Central memory CD8-positive, alpha-beta T cell (primary cell): Measurements from ENCODE around the gene NFAT5.

Experiments
- ATAC-seq: fragments of 150-1000 bp; cut with Tn5 transposase; replicated peaks from 2 replicates; pipeline ENCODE4 v1.10.0; 2022; ENCODE audit warnings: mild to moderate bottlenecking, moderate FRiP score, moderate number of reproducible peaks; ENCODE audit not compliant: poor library complexity, severe bottlenecking; ENCODE audit errors: extremely low read depth
- DNase-seq, 2 donors: peaks; one replicate each; pipeline ENCODE4 v3.0.0; 2021; ENCODE audit warnings: low spot score in 2 of 2
- H3K27ac Mint-ChIP-seq: one replicate; pipeline ENCODE4 v1.8.0; 2022; ENCODE audit warnings: low read depth, mild to moderate bottlenecking, moderate library complexity, mixed read lengths
- H3K27me3 Mint-ChIP-seq: one replicate; pipeline ENCODE4 v1.8.0; 2022; ENCODE audit warnings: mixed read lengths
- H3K36me3 Mint-ChIP-seq: one replicate; pipeline ENCODE4 v1.8.0; 2022; ENCODE audit warnings: mild to moderate bottlenecking, moderate library complexity, mixed read lengths; ENCODE audit not compliant: insufficient read depth
- H3K4me1 Mint-ChIP-seq: one replicate; pipeline ENCODE4 v1.8.0; 2022; ENCODE audit warnings: mixed read lengths
- H3K4me3 Mint-ChIP-seq: one replicate; pipeline ENCODE4 v1.8.0; 2022; ENCODE audit warnings: mild to moderate bottlenecking, moderate library complexity, mixed read lengths
- H3K9me3 Mint-ChIP-seq: one replicate; pipeline ENCODE4 v1.8.0; 2022; ENCODE audit warnings: mixed read lengths

Gene NFAT5

DNA sequence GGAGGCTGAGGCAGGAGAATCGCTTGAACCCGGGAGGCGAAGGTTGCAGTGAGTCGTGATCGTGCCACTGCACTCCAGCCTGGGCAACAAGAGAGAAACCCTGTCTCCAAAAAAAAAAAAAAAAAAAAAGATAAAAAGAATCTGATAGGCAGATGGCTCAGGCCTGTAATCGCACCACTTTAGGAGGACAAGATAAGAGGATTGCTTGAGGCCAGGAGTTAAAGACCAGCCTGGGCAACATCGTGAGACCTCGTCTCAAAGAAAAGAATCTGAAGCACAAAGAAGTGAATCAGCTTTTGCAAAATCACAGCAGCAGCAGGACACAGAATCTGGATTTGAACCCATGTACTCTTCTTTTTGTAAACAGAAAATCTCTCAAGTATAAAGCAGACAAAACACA lies 181.3 kb downstream of the NFAT5 start:
- H3K27ac Mint-ChIP-seq = no peak overlapping the region
- no peaks in the 10 kb centered on the region for H3K27me3 Mint-ChIP-seq
- no peaks in the 10 kb centered on the region for H3K9me3 Mint-ChIP-seq
- H3K36me3 Mint-ChIP-seq = peaks cover 68% of the 10 kb centered on the region
- H3K4me1 Mint-ChIP-seq = peaks cover 11% of the 10 kb centered on the region
- DNase-seq (no peak), ATAC-seq (no peak)
- no peak overlapping the region for H3K4me3 Mint-ChIP-seq

DNA sequence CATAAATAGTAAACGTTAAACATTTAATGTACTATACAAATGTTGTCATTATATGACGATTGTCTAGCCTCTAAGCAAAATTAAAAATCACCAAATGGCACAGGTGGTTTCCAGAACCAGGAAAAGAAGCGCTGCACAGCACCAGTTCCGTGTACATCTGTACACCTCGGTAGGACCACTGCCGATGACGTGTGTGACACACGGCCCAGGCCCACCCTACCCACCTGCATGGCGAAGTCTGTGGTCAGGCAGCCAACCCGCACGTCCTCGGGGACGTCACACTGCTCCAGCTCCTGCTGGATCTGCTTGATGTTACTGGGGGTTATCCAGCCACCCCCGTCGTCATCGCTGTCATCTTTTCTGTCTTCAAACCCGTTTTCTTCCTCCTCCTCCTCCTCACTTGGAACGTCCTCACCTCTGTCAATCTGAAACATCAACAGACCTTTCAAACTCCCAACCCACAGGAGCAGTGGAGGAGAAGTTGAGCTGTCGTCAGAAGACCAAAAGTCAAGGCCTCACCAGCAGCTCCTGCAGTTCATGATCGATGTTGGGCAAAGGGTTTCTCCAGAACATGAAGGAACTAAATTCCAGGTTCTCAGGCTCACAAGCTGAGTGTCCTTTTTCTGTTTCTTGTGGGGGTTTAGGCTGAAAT lies 183.1 kb downstream of the NFAT5 start:
- no peaks in the 10 kb centered on the region for H3K27me3 Mint-ChIP-seq
- peaks cover 58% of the 10 kb centered on the region for H3K36me3 Mint-ChIP-seq
- H3K27ac Mint-ChIP-seq = no peak overlapping the region
- DNase-seq (no peak), ATAC-seq (no peak)
- H3K4me1 Mint-ChIP-seq = peaks cover 22% of the 10 kb centered on the region
- H3K9me3 Mint-ChIP-seq = no peaks in the 10 kb centered on the region
- H3K4me3 Mint-ChIP-seq = no peak overlapping the region

DNA sequence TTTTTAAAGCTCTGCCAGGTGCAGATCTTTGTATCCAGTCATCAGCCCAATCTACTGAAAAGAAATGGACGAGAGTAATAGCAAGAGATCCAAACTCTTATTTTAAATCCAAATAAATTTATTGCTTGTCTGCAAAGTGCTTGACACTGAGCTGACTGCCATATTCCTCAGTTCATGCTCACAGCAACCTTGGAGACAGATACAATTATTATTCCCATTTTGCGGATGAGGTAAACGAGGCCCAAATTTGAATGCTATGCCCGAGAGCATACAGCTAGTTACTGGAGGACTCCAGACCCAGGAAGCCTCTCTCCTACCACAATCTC lies 188.3 kb downstream of the NFAT5 start:
- Mint-ChIP-seq H3K4me1 (peaks cover 25% of the 10 kb centered on the region), H3K4me3 (peak overlapping the region; percentile 100), H3K36me3 (peaks cover 37% of the 10 kb centered on the region), H3K27me3 (no peaks in the 10 kb centered on the region), H3K27ac (peak overlapping the region; percentile 99), H3K9me3 (no peaks in the 10 kb centered on the region)
- no peak for ATAC-seq
- DNase-seq = no peak
